MM.1S (cell line): ENCODE measurements around the gene GALNT9.

ENCODE experiments used
- DNase-seq: peaks from one replicate; pipeline ENCODE4 v3.0.0-alpha.2; 2015
- H2AFZ ChIP-seq: fragments of 300-600 bp; sonication (generic); 2 replicates; pipeline ENCODE4 v1.6.0; 2016; ENCODE audit warnings: antibody characterized with exemption, low read length
- H3F3A ChIP-seq: fragments of 300-600 bp; sonication (generic); 2 replicates; pipeline ENCODE4 v1.6.1; 2016; ENCODE audit warnings: mild to moderate bottlenecking, antibody characterized with exemption, low read length, moderate library complexity, mixed read lengths; ENCODE audit not compliant: insufficient read depth
- H3K27ac ChIP-seq: fragments of 300-600 bp; sonication (generic); 2 replicates; pipeline ENCODE4 v1.5.1; 2016; ENCODE audit warnings: mild to moderate bottlenecking, low read length
- H3K27me3 ChIP-seq: fragments of 300-600 bp; sonication (generic); replicated peaks from 2 replicates; pipeline ENCODE4 v1.6.0; 2016; ENCODE audit warnings: low read length; ENCODE audit not compliant: insufficient read depth
- H3K36me3 ChIP-seq: fragments of 300-600 bp; sonication (generic); replicated peaks from 2 replicates; pipeline ENCODE4 v1.6.1; 2016; ENCODE audit warnings: mild to moderate bottlenecking, low read length, mixed read lengths; ENCODE audit not compliant: insufficient read depth
- H3K4me1 ChIP-seq: fragments of 300-600 bp; sonication (generic); 2 replicates; pipeline ENCODE4 v1.6.1; 2016; ENCODE audit warnings: low read length, mixed read lengths
- H3K4me2 ChIP-seq: fragments of 300-600 bp; sonication (generic); 2 replicates; pipeline ENCODE4 v1.6.0; 2016; ENCODE audit warnings: low read depth, low read length
- H3K4me3 ChIP-seq: fragments of 300-600 bp; sonication (generic); 2 replicates; pipeline ENCODE4 v1.5.1; 2016; ENCODE audit warnings: low read length, mixed read lengths
- H3K79me2 ChIP-seq: fragments of 300-600 bp; sonication (generic); 2 replicates; pipeline ENCODE4 v1.6.1; 2016; ENCODE audit warnings: mixed run types, low read length, mixed read lengths
- H3K9ac ChIP-seq: fragments of 300-600 bp; sonication (generic); 2 replicates; pipeline ENCODE4 v1.6.1; 2016; ENCODE audit warnings: low read length, mixed read lengths
- H3K9me2 ChIP-seq: fragments of 300-600 bp; sonication (generic); replicated peaks from 2 replicates; pipeline ENCODE4 v1.6.1; 2016; ENCODE audit warnings: mild to moderate bottlenecking, low read length, mixed read lengths; ENCODE audit not compliant: insufficient read depth
- H3K9me3 ChIP-seq: fragments of 300-600 bp; sonication (generic); replicated peaks from 2 replicates; pipeline ENCODE4 v1.6.1; 2016; ENCODE audit warnings: mild to moderate bottlenecking, low read length, mixed read lengths; ENCODE audit not compliant: insufficient read depth
- H4K20me1 ChIP-seq: fragments of 300-600 bp; sonication (generic); 2 replicates; pipeline ENCODE4 v1.6.1; 2016; ENCODE audit warnings: mild to moderate bottlenecking, low read length, moderate library complexity, mixed read lengths; ENCODE audit not compliant: insufficient read depth
- CTCF ChIP-seq: fragments of 300-600 bp; sonication (generic); IDR thresholded peaks from 2 replicates; pipeline ENCODE4 v1.5.1; 2016; ENCODE audit warnings: antibody characterized with exemption, low read length, mixed read lengths
- EZH2 ChIP-seq: fragments of 300-600 bp; sonication (generic); optimal IDR thresholded peaks from 2 replicates; pipeline ENCODE3; 2017; ENCODE audit warnings: low read depth, mild to moderate bottlenecking, antibody characterized with exemption, low read length, mixed read lengths
- EZH2phosphoT487 ChIP-seq: fragments of 300-600 bp; sonication (generic); IDR thresholded peaks from 2 replicates; pipeline ENCODE4 v1.6.1; 2018; ENCODE audit warnings: antibody characterized with exemption, low read length

Gene GALNT9

GRCh38 chr12:132148368-132149045 is 180.9 kb downstream of the GALNT9 start:
- DNase-seq = no peak
- no peaks in the 10 kb centered on the region for H3K27me3 ChIP-seq
- H3K4me1 ChIP-seq = no peaks in the 10 kb centered on the region
- H3K4me3 ChIP-seq = no peak overlapping the region
- TF ChIP-seq CTCF (no peak), EZH2 (no peak), EZH2phosphoT487 (no peak)
- H2AFZ ChIP-seq = no peak overlapping the region
- peaks cover 24% of the 10 kb centered on the region for H3K79me2 ChIP-seq
- H3K9me3 ChIP-seq = no peaks in the 10 kb centered on the region
- no peak overlapping the region for H3K27ac ChIP-seq
- H3K9ac ChIP-seq = no peak overlapping the region
- no peaks in the 10 kb centered on the region for H3F3A ChIP-seq
- H3K4me2 ChIP-seq = no peak overlapping the region
- H4K20me1 ChIP-seq = no peaks in the 10 kb centered on the region
- no peaks in the 10 kb centered on the region for H3K9me2 ChIP-seq
- H3K36me3 ChIP-seq = no peaks in the 10 kb centered on the region

GRCh38 chr12:132147423-132148367 is 181.7 kb downstream of the GALNT9 start:
- no peaks in the 10 kb centered on the region for H3F3A ChIP-seq
- no peak for DNase-seq
- H3K4me3 ChIP-seq = no peak overlapping the region
- H3K36me3 ChIP-seq = no peaks in the 10 kb centered on the region
- no peaks in the 10 kb centered on the region for H4K20me1 ChIP-seq
- no peak overlapping the region for H3K4me2 ChIP-seq
- no peaks in the 10 kb centered on the region for H3K4me1 ChIP-seq
- no peaks in the 10 kb centered on the region for H3K27me3 ChIP-seq
- H3K79me2 ChIP-seq = peaks cover 32% of the 10 kb centered on the region
- no peak overlapping the region for H3K27ac ChIP-seq
- H2AFZ ChIP-seq = no peak overlapping the region
- no peaks in the 10 kb centered on the region for H3K9me3 ChIP-seq
- TF ChIP-seq EZH2 (no peak), CTCF (no peak), EZH2phosphoT487 (no peak)
- no peak overlapping the region for H3K9ac ChIP-seq
- no peaks in the 10 kb centered on the region for H3K9me2 ChIP-seq

- peaks cover 40% of the 10 kb centered on the region for H3K79me2 ChIP-seq
- H3K9me2 ChIP-seq = no peaks in the 10 kb centered on the region
- H4K20me1 ChIP-seq = no peaks in the 10 kb centered on the region
- no peaks in the 10 kb centered on the region for H3K9me3 ChIP-seq
- no peak overlapping the region for H3K27ac ChIP-seq
- no peaks in the 10 kb centered on the region for H3K4me1 ChIP-seq
- no peak for TF ChIP-seq CTCF
- no peak for TF ChIP-seq EZH2phosphoT487
- TF ChIP-seq EZH2 = no peak
- no peak for DNase-seq
- H3K4me3 ChIP-seq = no peak overlapping the region
- H3K9ac ChIP-seq = no peak overlapping the region
- no peak overlapping the region for H3K4me2 ChIP-seq
- H2AFZ ChIP-seq = no peak overlapping the region
- no peaks in the 10 kb centered on the region for H3K36me3 ChIP-seq
- no peaks in the 10 kb centered on the region for H3K27me3 ChIP-seq
- H3F3A ChIP-seq = no peaks in the 10 kb centered on the region
Measured at GRCh38 chr12:132146772-132147422, 182.5 kb downstream of the GALNT9 start.
